HG02885 (cell line): ENCODE results near the gene BATF3.

Experiments used
- ATAC-seq: cut with Tn5 transposase; IDR thresholded peaks from one replicate; pipeline ENCODE4 v1.9.1; 2021; ENCODE audit warnings: mild to moderate bottlenecking; ENCODE audit not compliant: unreplicated experiment, poor library complexity

Gene BATF3

DNA sequence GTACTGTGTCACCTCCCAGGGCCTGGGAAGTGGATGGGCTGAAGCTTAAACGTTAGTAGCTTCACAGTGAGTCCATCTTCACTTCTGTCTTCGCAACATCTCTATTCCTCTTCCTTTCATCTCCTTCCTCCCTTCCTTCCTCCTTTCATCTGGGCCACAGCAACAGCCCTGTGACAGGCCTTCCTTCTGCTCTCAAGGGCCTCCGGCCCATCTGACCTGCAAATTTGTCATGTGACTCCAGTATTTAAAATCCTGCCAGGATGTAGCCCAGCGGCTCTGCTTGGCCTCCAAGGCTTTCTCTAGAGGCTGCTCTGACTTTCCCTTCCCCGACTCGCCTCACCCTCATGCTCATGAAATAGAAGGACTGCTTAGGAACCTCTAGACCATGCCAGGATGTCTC lies 10.9 kb upstream of the BATF3 start:
- ATAC-seq: no peak

DNA sequence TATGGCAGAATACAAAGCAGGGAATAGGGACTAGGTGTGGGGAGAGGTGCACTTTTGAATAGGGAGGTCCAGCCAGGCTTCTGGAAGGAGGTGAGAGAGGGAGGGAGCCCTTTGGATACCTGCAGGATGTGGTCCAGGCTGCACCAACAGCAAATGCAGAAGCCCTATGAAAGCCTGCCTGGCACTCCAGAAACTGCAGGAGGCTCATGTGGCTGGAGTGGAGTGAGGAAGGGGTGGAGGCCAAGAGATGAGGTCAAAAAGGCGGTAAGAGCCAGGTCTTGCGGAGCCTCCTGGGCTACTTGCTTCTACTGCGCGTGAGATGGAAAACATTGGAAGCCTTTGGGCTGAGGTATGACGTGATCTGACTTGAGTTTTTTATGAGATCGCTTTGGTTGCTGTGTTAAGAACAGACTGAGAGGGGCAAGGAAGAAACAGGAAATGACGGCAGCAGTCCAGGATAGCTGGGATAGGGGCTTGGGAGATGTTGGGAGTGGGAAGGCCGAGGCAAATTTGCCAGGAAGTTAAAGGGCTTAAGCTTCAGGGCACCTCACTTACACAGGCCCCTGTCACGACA lies 4.4 kb upstream of the BATF3 start:
- no peak for ATAC-seq

DNA sequence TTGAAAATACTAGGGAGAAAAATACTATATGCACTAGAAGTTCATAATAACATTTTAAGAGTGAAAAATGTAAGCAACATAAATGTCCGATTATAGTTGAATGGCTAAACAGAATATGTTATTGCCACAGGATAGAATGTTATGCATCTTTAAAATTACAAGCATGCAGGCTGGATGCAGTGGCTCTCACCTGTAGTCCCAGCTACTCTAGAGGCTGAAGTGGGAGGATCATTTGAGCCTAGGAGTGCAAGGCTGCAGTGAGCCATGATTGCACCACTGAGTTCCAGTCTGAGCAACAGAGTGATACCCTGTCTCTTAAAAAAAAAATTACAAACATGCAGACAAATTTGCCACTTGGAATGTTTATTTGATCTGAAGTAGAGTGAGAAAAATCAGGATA lies 3.0 kb upstream of the BATF3 start:
- ATAC-seq: no peak

DNA sequence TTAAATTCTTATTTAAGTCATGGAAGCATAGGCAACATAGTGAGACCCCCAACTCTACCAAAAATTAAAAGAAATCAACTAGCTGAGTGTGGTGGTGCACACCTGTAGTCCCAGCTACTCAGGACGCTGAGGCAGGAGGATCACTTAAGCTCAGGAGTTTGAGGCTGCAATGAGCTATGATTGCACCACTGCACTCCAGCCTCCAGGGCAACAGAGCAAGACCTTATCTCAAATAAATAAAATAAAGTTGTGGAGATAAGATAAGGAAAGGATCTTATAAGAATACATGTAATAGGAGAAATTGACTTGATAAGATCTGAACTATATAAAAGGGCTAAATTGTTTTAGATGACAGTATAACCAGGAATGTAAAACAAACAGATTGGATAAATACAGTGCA lies 2.3 kb upstream of the BATF3 start:
- no peak for ATAC-seq

DNA sequence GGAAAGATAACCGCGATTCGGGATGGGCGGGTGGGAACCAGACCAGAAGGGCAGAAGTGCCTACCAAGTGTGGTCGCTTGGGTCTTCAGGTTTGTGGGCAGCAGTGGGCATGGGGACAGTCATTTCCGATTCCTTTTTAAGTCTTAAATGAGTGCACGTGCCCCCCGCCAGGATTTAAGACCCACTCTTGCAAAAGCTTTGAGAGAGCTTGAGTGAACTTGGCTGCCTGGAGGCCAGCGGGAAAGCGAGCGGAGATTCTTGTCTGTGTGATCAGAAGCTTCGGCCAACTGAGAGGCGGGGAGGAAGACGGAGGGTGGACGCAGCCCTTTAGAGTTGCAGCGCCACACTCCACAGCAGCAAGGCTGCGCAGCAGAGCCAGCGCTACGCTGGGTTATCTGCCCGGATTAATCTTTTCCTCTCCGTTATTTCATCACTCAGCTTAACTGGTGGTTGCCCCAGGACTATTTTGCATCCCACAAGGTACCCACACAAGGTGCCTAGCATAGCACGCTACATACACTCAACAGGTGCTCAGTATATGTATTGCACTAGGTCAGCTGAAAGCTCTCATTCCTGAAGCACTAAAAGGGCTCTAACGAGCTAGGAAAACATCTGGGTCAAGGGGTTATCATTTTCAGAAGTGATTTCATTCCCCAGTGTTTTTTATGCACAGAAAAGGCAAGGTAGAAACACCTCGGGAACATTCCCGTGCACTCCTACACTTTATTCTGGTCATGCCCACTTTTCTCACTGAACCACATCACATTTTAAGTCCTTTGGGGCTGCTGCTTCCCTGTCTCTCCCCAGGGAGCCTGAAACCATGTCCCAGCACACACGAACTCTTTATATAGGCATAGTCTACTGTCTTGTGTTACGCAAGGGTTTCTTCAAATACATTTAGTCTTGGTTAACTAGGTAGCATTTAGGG lies 1.5 kb upstream of the BATF3 start:
- ATAC-seq: no peak

DNA sequence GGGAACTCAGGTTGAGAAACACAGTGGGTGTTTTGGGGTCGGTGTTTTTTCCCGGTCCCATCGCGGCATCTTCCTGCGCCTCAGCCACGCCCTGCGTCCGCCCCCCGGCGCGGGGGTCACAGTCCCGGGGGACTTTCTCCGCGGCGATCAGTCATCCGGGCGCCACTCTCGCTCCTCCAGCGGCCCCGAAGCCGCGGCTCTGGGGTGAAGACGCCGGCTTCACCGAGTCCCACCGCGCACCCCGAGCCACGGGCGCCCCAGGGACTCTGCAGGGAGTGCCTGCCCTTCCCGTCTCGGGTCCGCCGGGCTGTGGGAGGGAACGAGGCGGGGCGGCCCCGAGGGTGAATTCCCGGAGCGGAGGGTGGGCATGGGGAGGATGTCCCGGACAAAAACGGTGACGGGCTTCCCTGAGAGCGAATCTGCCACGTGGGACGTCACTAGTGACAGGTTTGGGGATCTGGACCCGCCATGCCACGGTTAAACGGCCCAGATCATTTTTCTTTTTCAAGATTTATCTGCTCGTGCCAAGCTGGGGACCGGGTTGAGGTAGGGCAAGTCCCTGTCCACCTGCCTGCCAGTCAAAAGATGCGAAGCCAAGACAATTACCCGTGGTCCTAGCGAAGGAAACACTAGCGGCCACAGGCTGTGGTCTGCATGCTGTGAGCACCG lies 717 bp upstream of the BATF3 start:
- ATAC-seq: peak; percentile 37

DNA sequence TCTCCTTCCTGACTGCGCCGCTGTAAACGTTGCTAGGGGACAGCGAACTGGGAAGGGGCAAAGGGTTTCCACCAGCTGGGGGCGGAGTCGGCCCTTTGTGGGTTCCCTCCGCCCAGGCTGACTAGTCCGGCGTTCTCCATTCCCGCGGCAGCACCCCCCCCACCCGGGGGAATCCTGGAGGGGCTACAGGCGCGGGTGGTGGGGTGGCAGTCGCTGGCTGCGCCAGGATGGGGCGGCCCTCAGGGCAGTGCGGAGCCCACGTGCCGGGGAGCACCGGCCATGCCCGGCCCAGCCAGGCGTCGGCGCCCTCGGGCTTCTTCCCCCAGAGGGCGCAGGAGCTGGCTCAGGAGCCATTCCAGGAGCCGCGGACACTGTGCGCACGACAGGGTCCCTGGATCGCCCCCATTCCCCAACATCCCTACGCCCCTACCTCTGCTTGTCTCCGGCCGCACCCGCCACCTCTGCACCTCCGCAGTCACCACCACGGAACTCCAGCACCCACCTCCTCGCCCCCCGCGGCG lies 476 bp downstream of the BATF3 start:
- ATAC-seq: peak; percentile 60

DNA sequence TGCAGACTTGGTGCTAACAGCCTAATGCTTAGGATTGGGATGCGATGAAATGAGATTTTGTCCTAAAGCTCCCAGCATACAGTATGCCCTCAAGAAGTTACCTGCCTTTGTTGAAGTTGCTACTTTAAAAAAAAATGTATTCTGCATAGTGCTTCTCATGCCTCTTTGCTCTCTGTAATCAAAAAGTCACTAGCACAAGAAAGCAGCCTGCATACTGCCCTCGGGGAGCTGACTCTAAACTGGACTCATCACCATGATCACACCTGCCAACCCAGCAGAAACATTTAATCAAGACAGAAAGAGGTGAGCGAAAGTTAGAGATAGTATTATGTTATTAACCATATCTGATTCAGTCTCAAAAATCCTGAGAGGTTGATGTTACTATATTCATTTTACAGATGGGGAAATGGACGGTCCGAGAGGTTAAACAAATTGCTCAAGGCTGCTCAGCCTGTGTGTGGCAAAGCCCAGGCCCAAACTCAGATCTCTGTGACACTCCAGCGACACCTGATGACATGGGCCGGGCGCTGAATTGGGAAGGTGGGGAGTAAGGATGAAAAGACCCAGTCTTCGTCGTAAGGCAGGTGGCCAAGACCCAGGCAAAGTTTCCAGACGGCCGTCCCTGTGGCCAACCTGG lies 1.1 kb downstream of the BATF3 start:
- ATAC-seq: peak; percentile 16

DNA sequence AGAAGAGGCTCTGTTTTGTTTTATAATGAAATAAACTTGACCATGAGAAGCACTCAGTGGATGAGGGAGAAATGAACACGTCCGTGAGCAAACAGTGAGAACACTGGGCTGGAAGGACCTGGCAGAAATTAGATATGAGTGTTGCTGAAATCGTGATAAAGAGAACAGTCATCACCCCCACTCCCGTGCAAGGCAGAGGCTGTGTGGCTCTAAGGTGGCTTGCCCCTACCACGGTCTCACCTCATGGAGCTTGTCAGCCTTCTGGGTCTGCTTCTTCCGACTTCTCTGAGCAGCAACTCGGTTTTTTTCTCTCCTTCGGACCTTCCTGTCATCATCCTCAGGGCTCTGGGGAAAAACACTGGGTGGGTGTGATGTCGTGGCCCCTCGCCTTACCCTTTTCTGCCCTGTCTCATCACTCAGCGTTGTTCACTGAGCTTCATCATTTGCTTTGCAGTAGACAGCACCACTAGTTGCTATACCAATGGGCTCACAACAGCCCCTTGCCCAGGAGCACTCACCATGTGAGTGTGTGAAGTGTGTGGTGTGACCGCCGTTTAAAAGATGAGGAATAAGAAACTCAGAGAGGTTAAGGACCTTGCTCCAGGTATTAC lies 2.8 kb downstream of the BATF3 start:
- ATAC-seq: no peak

DNA sequence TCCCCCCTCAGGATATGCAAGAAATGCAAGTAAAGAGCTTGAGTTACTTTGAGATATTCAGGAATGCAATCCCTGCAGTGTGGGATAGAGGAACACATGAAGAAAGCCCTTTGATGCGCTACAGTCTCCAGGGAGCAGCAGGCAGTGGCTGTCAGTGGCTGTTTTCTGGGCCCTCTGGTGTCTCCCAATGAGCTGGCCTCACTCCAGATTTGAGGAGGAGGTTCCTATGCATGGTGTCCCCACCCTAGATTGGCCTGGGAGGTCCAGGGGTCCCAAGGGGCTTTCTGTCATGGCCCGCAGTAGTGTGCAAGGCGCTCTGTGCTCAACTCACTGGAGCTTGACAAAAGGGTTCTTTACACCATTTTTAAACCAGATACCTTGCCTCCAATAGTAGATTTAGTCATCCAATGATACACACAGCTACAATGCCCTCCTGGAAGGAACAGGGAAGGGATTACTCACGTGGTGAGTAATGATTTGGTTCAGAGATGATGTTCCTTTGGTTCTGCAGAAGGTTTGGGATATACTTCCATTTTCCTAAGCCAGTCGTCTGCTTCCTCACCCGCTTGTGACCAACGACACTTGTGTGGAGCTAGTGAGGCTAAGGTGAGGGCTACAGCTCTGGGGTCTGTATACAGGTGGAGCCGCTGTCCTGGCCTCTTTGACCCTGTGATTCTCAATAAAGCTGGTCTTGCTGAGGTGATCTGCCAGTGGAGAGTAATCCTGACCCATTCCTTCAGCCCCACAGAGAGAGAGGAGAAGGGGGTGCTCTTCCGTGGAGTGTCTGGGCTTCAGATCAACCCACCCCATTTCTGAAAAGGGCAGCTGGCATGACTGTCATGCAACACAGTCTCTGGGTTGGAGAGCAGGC lies 6.6 kb downstream of the BATF3 start:
- ATAC-seq: no peak

DNA sequence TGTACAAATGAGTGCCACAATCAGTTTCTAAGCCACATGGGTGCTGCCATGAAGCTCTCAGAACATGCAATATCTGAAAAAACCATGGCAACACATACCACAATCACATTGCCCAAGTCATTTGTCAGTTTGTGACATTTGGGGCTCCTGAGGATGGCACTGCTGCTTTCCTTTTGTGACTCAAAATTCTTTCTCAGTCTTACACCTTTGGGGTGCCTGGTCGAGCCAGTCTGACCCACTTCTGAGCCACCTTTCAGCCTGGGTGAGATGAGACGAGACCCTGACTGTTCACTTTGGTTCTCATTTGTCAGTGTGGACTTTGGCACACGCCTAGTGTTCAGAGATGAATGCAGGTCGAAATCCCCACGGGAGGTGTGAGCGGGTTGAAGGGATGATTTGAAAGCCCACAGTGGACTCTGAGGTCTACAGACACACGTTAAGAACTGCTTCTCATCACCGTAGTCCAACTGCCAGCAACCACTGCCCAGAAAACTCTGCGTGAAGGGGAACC lies 8.0 kb downstream of the BATF3 start:
- no peak for ATAC-seq

DNA sequence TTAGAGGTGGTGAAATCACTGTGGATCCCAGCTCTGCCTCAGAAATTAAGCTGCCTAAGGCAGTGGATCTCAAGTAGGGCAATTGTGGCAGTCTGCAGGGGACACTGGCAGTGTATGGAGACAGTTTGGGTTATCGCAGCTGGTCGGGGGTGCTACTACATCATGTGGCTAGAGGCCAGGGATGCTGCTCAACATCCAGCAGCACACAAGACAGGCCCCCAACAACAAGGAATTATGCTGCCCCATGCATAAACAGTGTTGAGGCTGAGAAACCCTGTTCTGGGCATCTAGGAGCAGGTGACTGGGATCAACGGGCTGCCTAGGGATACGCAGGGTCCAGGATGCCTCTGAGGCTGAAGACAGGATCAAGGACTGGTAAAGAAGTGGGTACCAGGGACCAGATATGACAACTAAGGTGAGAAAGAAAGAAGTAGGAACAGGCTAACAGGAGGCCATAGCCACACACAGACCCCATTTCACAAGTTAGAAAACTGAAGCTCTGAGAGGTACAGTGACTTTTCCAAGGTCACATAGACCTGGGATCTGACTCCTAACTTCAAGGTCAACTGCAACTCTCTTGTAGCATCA lies 8.7 kb downstream of the BATF3 start:
- ATAC-seq: no peak

DNA sequence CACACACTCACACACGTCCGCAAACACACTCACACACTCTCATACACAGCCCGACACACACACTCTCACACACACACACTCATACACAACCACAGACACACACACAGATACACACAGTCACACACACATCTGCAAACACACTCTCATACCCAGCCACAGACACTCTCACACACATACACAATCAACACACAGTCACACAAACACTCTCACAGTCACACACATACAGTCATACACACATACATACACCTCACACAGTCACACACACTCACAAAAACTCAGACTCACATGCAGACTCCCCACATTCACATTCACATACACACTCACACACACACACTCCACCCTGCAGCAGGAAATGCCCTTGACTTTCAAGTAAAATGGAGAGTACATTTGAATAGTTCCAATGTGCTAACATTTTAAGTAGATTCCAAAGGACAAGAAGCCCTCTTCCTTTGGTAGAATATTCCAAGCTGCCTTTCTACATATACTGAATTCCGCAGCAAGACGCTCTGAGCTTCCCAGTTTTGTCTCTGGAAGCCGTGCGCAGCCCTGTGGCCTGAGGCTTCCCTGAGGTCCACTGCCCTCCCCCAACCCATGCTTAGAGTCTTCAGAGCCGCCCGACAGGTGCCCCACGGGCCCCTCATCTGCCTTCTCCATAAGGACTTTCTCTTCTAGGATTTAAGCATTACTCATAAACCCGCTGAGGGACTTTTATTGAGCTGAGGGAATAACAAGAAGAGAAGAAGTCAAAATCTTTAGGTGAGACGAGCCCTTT lies 9.7 kb downstream of the BATF3 start:
- no peak for ATAC-seq

DNA sequence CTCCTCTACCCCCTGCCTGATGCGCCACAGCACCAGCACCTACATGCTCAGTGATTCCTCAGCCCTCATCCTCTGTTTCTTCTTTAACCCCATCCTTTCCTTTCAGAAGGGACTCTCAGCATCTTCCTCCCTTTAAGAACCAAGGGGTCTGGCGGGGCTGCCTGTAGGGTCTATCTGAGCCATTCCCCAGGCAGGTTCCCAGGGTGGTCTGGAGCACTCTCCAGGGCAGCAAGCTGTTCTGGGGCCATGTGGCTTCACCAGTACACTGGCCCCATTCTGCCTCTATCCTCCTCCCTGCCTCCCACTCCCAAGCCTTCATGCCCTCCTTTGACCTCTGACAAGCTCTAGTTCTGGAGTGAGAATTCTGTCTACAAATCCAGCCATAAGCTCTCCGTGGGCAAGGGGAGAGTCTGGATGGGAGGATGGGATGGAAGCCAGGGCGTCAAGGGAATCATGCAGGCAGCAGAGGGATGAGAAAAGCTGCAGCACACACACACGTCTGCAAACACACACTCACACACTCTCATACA lies 10.4 kb downstream of the BATF3 start:
- ATAC-seq: no peak

DNA sequence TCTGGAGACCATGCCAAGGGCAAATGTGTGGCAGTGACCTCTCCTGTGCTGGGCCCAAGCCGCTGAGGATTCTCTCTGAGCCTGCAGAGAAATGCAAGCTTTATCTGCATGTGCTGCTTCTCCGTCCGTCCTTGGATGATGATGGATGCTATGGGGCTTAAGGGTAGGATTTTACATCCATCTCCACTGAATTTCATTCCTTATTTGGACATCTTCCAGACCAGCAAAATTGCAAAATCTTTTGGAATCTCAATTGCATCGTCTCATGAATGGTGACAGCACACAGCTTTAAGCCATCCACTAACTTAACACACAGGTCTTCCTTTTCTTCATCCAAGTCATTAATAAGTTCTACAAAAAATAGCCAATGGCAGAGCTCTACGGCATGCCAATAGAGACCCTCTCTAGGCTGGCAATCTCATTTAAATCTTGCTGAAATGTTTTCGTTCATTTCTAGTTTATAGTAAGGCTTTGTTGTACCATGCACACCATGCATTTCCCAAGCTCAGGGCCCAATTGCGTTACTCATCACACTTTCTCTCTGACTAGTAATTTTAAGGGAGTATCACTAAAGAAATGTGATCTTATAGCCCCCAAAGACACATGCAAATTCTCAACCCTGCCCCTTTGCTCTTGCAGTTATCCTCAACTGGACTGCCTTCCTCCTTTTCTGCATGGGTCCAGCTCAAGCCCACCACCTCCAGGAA lies 11.1 kb downstream of the BATF3 start:
- ATAC-seq: no peak

DNA sequence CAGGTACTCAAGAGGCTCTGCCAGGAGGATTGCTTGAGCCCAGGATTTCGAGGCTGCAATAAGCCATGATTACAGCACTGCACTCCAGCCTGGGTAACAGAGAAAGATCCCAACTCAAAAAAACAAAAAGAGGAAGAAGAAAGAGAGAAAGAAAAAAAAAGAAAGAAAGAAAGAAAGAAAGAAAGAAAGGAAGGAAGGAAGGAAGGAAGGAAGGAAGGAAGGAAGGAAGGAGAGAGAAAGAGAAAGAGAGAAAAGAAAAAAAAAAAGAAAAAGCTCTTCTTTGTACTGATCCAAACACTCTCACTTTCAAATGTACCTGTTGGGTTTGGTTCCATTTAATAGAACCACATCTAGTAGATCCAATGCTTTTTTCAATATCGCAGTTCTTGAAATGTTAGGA lies 11.8 kb downstream of the BATF3 start:
- ATAC-seq: no peak

DNA sequence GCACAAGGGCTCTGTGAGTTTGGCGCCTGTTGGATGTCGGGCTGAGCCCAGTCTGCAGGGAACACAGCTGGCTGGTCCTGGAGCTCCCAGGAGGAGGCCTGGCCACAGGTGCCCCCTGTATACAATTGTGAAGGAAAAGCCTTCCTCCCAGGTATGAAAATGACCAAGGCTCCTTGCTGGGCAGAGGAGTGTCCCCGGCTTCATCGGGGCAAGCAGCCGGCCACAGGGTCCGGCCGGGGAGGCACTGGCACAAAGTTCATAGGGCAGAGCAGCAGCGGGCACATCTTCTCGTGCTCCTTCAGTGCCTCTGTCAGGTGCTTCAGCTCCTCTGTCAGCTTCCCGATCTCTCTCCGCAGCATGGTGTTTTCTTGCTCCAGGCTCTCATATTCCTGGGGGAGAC lies 13.0 kb downstream of the BATF3 start:
- no peak for ATAC-seq
